Iris pigment epithelial cell (primary cell): ENCODE data around the gene MRPL14.
A peak's percentile ranks its signal among the peaks of the same experiment; 100 is the strongest.

ENCODE experiments used
- DNase-seq: peaks from one replicate; pipeline ENCODE4 v3.0.0-alpha.2; 2011; ENCODE audit warnings: low read depth

MRPL14 gene

GRCh38 chr6:44127186-44128019 lies at the start of gene MRPL14, which contains the start of gene TMEM63B:
MRPL14 (minus strand) TSS chr6:44127452; CDS start chr6:44116611, 10,841 bp downstream.
TMEM63B (plus strand) TSS chr6:44127554; CDS start chr6:44134585, 7,031 bp downstream.
- DNase-seq, result peak; percentile 86

- no peak for DNase-seq
Observed at GRCh38 chr6:44176130-44176761, 49.0 kb upstream of the MRPL14 start.

GRCh38 chr6:44172731-44173500 lies 45.7 kb upstream of the MRPL14 start:
- DNase-seq, result peak; percentile 61

- DNase-seq, result no peak
Observed at GRCh38 chr6:44171899-44172546, 44.8 kb upstream of the MRPL14 start.

GRCh38 chr6:44169886-44170570 lies 42.8 kb upstream of the MRPL14 start:
- no peak for DNase-seq

- no peak for DNase-seq
Observed at GRCh38 chr6:44169154-44169553, 41.9 kb upstream of the MRPL14 start.

- no peak for DNase-seq
Observed at GRCh38 chr6:44167567-44167966, 40.3 kb upstream of the MRPL14 start.

GRCh38 chr6:44166591-44167184 lies 39.4 kb upstream of the MRPL14 start:
- DNase-seq, result no peak

- no peak for DNase-seq
Observed at GRCh38 chr6:44166116-44166515, 38.9 kb upstream of the MRPL14 start.

GRCh38 chr6:44162876-44163625 lies 35.8 kb upstream of the MRPL14 start:
- DNase-seq, result no peak

- peak; percentile 60 for DNase-seq
Observed at GRCh38 chr6:44161997-44162338, 34.7 kb upstream of the MRPL14 start.

GRCh38 chr6:44158770-44159228 lies 31.5 kb upstream of the MRPL14 start, which contains the start of gene CAPN11:
CAPN11 (plus strand) TSS chr6:44158820; CDS start chr6:44158849, 29 bp downstream.
- DNase-seq, result no peak

- DNase-seq, result no peak
Observed at GRCh38 chr6:44157152-44157521, 29.9 kb upstream of the MRPL14 start.

GRCh38 chr6:44156494-44157151 lies 29.4 kb upstream of the MRPL14 start:
- DNase-seq, result no peak

GRCh38 chr6:44154067-44154466 lies 26.8 kb upstream of the MRPL14 start:
- no peak for DNase-seq

GRCh38 chr6:44152533-44152932 lies 25.3 kb upstream of the MRPL14 start:
- no peak for DNase-seq

GRCh38 chr6:44152109-44152461 lies 24.8 kb upstream of the MRPL14 start:
- DNase-seq, result no peak

- DNase-seq, result peak; percentile 63
Observed at GRCh38 chr6:44151348-44152108, 24.3 kb upstream of the MRPL14 start.

- no peak for DNase-seq
Observed at GRCh38 chr6:44150317-44150917, 23.2 kb upstream of the MRPL14 start.
